Aorta (tissue), 4 donors: ENCODE results near the gene TMEM176B. TPM values are rescaled to one million over a fixed set of nuclear protein-coding genes. Genes with fewer than 3 reads are reported as not detected.

Source experiments
- polyA plus RNA-seq, 2 donors: library from polyadenylated mRNA; stranded (reverse); fragments of 200-250 nt; gene quantifications; one replicate each; pipeline ENCODE4 v1.2.3, GENCODE V29; 2013
- total RNA-seq, 2 donors: library from RNA; stranded (reverse); fragmentation: NEBNext Ultra II Directional; extraction: Animal tissue kit (Norgen Biotek cat#: 25700); gene quantifications; one replicate each; pipeline ENCODE4 v1.2.1, GENCODE V29; 2021
- donor health status: healthy with polysubstance abuse.
- donor health status: Bipolar disorder and iron deficiency.
- donor health status: DM: no; HTN: no; CAD: no.
- donor health status: DM: yes; HTN: yes; CAD: no.

Gene TMEM176B
- total and polyA plus RNA-seq, 4 donors = 6.5 to 85.5 (median 30.5) TPM

Other genes starting within 250 kb of the TMEM176B start
- 10 to 100 TPM; 37.9 to 75.3 TPM for gene GIMAP4, start 233.0 kb downstream of the TMEM176B start, total RNA-seq
- 10 to 100 TPM in 1 of 2 donors, 1 to 10 TPM in 1; 3.2 to 29.3 TPM for gene GIMAP4, start 233.0 kb downstream of the TMEM176B start, polyA plus RNA-seq
- gene GIMAP6, start 168.0 kb downstream of the TMEM176B start, total RNA-seq = 10 to 100 TPM; 31.7 to 49.2 TPM
- 10 to 100 TPM in 1 of 2 donors, 1 to 10 TPM in 1; 3.0 to 10.3 TPM for gene GIMAP6, start 168.0 kb downstream of the TMEM176B start, polyA plus RNA-seq
- gene GIMAP2, start 114.7 kb downstream of the TMEM176B start, total RNA-seq = 10 to 100 TPM; 11.5 to 24.7 TPM
- gene GIMAP2, start 114.7 kb downstream of the TMEM176B start, polyA plus RNA-seq = 1 to 10 TPM; 2.2 to 9.8 TPM
- 10 to 100 TPM in 1 of 2 donors, 1 to 10 TPM in 1; 5.4 to 11.6 TPM for gene GIMAP1, start 83.8 kb downstream of the TMEM176B start, total RNA-seq
- 1 to 10 TPM in 1 of 2 donors, under 1 TPM in 1; 0.95 to 4.3 TPM for gene GIMAP1, start 83.8 kb downstream of the TMEM176B start, polyA plus RNA-seq
- gene GIMAP5, start 62.9 kb downstream of the TMEM176B start, total RNA-seq = 10 to 100 TPM; 18.8 to 29.4 TPM
- gene GIMAP5, start 62.9 kb downstream of the TMEM176B start, polyA plus RNA-seq = 10 to 100 TPM in 1 of 2 donors, 1 to 10 TPM in 1; 3.1 to 14.5 TPM
- 10 to 100 TPM; 30.7 to 77.7 TPM for gene TMEM176A, start 405 bp upstream of the TMEM176B start, total RNA-seq
- gene TMEM176A, start 405 bp upstream of the TMEM176B start, polyA plus RNA-seq = 10 to 100 TPM in 1 of 2 donors, 1 to 10 TPM in 1; 3.7 to 43.3 TPM
- gene AOC1, start 52.2 kb upstream of the TMEM176B start, total RNA-seq = under 1 TPM in 1 of 2 donors, not detected in 1; 0.72 TPM
- gene AOC1, start 52.2 kb upstream of the TMEM176B start, polyA plus RNA-seq = 10 to 100 TPM in 1 of 2 donors, under 1 TPM in 1; 0.23 to 17.9 TPM
- 1 to 10 TPM in 1 of 2 donors, under 1 TPM in 1; 0.65 to 2.4 TPM for gene KCNH2, start 178.0 kb upstream of the TMEM176B start, total RNA-seq
- gene KCNH2, start 178.0 kb upstream of the TMEM176B start, polyA plus RNA-seq = under 1 TPM; 0.23 to 0.63 TPM
- 10 to 100 TPM; 28.1 to 32.4 TPM for gene NOS3, start 190.7 kb upstream of the TMEM176B start, total RNA-seq
- gene NOS3, start 190.7 kb upstream of the TMEM176B start, polyA plus RNA-seq = 10 to 100 TPM in 1 of 2 donors, under 1 TPM in 1; 0.63 to 17.3 TPM
- under 1 TPM in 1 of 2 donors, not detected in 1; 0.12 TPM for gene ATG9B, start 224.1 kb upstream of the TMEM176B start, total RNA-seq
- gene ATG9B, start 224.1 kb upstream of the TMEM176B start, polyA plus RNA-seq = not detected
- gene ABCB8, start 228.1 kb upstream of the TMEM176B start, total RNA-seq = 10 to 100 TPM; 18.7 to 30.8 TPM
- 10 to 100 TPM in 1 of 2 donors, 1 to 10 TPM in 1; 5.5 to 39.7 TPM for gene ABCB8, start 228.1 kb upstream of the TMEM176B start, polyA plus RNA-seq
- gene ASIC3, start 248.2 kb upstream of the TMEM176B start, total RNA-seq = 1 to 10 TPM; 1.7 to 2.9 TPM
- gene ASIC3, start 248.2 kb upstream of the TMEM176B start, polyA plus RNA-seq = 1 to 10 TPM in 1 of 2 donors, not detected in 1; 7.1 TPM